Fibroblast of skin of right biceps (primary cell): ENCODE results near the gene CIAO2A.
"Not testable (repeated sequence)": the region's sequence is repeated elsewhere in the genome, so short reads cannot be mapped to it uniquely, and the experiment has no call there.

Experiments used
- DNase-seq: peaks from one replicate; pipeline ENCODE4 v3.0.0-alpha.2; 2013

Gene CIAO2A

GRCh38 chr15:64093627-64094417 is at the start of gene CIAO2A:
Gene CIAO2A, minus strand, starts transcription at chr15:64093838. Its CDS starts 70 bp downstream, at chr15:64093768.
- peak; percentile 99 for DNase-seq

GRCh38 chr15:64143276-64143675 is 49.6 kb upstream of the CIAO2A start:
- DNase-seq, result no peak

- no peak for DNase-seq
These were observed 48.3 kb upstream of the CIAO2A start for GRCh38 chr15:64141798-64142512.

- DNase-seq, result no peak
These were observed 44.8 kb upstream of the CIAO2A start for GRCh38 chr15:64138331-64138941.

GRCh38 chr15:64137226-64137833 is 43.7 kb upstream of the CIAO2A start:
- no peak for DNase-seq

GRCh38 chr15:64136347-64136746 is 42.7 kb upstream of the CIAO2A start:
- no peak for DNase-seq

GRCh38 chr15:64134345-64134829 is 40.7 kb upstream of the CIAO2A start:
- DNase-seq, result no peak

GRCh38 chr15:64133623-64134344 is 40.1 kb upstream of the CIAO2A start:
- DNase-seq, result no peak

- DNase-seq, result no peak
These were observed 38.6 kb upstream of the CIAO2A start for GRCh38 chr15:64132217-64132616.

- DNase-seq, result no peak
These were observed 37.9 kb upstream of the CIAO2A start for GRCh38 chr15:64131547-64131946.

GRCh38 chr15:64130159-64130558 is 36.5 kb upstream of the CIAO2A start:
- DNase-seq, result no peak

- DNase-seq, result no peak
These were observed 34.1 kb upstream of the CIAO2A start for GRCh38 chr15:64127521-64128270.

- no peak for DNase-seq
These were observed 32.3 kb upstream of the CIAO2A start for GRCh38 chr15:64125978-64126377.

GRCh38 chr15:64122936-64123351 is 29.3 kb upstream of the CIAO2A start:
- no peak for DNase-seq

GRCh38 chr15:64122444-64122843 is 28.8 kb upstream of the CIAO2A start:
- no peak for DNase-seq

- no peak for DNase-seq
These were observed 28.0 kb upstream of the CIAO2A start for GRCh38 chr15:64121614-64122013.

GRCh38 chr15:64120322-64120721 is 26.7 kb upstream of the CIAO2A start:
- DNase-seq, result not testable (repeated sequence)

- DNase-seq, result no peak
These were observed 24.3 kb upstream of the CIAO2A start for GRCh38 chr15:64117759-64118487.

GRCh38 chr15:64112904-64113303 is 19.3 kb upstream of the CIAO2A start:
- peak; percentile 11 for DNase-seq

GRCh38 chr15:64112073-64112772 is 18.6 kb upstream of the CIAO2A start:
- DNase-seq, result no peak
